CD1c-positive myeloid dendritic cell (primary cell): Measurements from ENCODE around the gene MAP3K20.
"Not testable (repeated sequence)": the region's sequence is repeated elsewhere in the genome, so short reads cannot be mapped to it uniquely, and the experiment has no call there.

Experiments used
- DNase-seq: peaks from one replicate; pipeline ENCODE4 v3.0.0-alpha.2; 2016; ENCODE audit errors: extremely low spot score

MAP3K20 gene

DNA sequence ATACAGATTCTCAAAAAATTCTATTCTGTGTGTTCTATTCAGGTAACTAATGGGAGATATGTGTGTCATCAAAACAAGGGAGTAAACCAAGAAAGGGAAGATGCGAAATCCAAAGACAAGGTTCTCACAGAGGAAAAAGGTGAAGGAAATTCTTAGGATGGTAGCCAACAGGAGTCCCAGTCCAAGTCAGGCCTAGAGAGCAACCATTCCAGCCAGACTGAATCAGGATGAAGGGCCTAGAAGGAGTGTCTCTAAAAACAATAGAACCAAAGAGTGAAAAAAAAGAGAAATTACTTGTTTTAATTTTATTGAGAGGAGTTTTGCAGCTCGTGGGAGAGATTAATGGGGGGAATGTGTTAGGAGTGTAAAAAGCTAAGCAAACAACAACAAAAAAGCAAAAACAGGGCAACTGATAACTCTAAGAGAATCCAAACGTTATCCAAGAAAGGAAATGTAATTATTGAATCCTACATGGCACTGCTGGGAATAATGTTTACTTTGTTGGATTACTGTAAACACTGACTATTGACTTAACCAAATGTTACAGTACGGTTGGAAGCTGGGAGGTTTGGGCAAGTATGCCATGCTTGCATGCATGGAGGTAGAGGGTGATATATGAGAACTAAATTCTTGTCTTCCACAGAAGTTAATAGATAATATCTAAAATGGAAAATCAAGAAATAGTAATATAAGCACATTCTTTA, 12.3 kb downstream of the MAP3K20 start:
- no peak for DNase-seq

DNA sequence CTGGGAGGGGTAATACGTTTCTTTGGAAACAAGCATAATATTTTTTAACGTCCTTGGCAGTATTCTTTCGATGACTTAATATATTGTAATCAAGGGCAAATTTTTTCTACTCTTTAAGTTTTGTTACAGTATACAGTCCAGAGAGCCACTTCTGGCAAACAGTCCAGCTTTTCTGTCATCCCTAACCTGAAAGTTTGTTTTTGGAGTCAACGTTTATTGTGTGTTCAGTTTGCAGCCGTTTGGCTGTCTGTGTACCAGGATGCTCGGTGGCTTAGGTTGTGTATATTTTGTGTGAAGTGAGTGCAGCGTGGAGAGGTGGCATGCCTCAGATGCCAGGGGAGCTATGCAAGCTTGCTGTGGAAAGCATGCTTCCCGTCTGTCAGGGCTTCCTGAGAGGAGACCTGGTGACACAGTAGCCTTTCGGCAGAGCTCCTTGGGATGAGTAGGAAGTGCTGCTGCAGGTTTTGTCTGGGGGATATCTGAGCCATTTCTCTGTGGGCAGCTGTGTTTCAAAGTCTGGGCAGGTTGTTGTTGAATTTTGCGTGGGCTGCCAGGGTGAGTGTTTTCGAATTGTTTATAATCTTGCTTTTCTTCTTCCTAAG, 14.7 kb downstream of the MAP3K20 start:
- no peak for DNase-seq

DNA sequence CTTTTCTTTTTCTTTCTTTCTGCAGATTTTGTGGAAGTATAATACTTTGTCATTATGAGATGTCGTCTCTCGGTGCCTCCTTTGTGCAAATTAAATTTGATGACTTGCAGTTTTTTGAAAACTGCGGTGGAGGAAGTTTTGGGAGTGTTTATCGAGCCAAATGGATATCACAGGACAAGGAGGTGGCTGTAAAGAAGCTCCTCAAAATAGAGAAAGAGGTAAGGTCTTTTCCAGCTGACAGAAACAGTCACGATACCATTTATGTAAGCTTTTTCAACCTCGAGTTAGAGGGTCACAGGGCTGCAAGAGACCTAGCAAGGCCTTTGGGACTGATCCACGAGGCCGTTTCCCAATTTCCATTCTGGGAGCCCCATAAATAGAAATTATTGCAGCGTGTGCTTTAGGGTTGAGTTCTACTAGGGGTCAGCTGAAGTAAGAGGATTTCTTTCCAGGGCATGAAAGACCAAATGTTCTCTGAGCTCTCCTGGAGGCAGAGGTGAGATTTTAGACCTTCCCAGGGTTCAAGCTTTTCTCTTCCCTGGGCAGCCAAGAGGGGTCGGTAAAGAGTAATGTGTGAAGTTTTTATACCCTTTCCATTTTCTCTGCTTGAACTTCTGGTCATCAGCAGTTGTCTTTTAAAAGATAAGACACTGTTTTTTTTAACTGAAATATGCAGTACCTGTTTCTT, 15.5 kb downstream of the MAP3K20 start:
- DNase-seq = no peak

DNA sequence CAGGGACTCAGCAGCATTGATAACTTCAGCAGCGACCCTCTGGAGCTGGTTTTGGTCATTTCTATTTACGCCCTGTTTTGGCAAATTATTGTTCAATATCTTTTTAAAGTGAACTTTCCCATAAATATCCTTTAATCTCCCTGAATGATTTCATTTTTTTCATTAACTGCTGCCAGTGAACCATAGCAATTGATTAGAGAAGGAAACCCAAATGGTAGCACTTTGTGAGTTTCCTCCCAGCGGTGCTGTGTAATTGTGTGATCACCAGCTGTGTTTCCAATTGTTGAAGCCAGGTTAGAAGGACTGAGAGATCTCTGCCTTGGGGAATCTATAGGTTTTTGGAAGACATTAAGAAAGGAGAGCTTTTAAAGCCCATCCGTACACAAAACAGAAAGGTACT, 16.3 kb downstream of the MAP3K20 start:
- no peak for DNase-seq

DNA sequence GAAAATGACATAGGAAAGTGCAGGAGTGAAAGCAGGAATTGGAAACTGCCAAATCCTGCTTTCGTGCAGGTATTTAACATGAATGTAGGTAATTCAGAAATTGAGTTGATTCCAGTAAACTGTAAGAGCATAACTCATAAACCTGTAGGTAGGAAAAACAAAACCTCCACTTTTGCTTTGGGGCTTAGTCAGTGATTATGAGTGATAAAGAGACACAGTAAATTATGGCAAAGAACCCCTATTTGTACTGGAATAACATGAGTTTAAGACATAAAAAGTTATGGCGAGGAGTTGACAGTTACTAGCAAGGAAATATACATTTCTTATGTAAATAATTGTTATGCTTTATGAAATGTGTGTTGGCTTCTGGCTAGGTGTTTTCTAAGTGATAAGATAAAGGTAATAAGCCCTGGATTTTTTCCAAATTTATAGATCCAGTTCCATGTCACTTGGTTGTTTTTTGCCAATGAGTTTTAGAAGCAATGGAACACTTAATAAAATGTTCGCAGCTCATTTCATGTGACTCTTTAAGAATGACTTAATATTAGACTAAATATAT, 17.3 kb downstream of the MAP3K20 start:
- DNase-seq = no peak

DNA sequence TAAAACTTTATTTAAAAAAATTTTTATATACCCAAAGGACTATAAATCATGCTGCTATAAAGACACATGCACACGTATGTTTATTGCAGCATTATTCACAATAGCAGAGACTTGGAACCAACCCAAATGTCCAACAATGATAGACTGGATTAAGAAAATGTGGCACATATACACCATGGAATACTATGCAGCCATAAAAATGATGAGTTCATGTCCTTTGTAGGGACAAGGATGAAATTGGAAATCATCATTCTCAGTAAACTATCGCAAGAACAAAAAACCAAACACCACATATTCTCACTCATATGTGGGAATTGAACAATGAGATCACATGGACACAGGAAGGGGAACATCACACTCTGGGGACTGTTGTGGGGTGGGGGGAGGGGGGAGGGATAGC, 18.0 kb downstream of the MAP3K20 start:
- not testable (repeated sequence) for DNase-seq

DNA sequence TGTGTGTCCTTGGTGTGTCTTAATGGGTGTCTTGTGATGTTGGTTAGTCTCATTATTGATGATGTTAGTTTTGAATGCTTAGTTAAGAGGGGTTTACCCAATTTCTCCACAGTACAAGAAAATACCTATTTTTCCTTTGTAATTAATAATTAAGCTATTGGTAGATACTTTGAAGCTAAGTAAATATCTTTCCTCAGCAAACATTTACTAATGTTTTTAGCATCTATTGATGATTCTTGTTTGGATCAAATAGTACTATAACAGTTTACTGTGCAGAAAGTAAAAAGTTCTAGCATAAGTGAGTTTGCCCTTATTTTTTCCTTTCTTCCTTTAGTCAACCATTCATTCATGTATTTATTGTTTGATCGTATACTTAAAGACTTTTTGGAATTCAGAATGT, 19.1 kb downstream of the MAP3K20 start:
- no peak for DNase-seq

DNA sequence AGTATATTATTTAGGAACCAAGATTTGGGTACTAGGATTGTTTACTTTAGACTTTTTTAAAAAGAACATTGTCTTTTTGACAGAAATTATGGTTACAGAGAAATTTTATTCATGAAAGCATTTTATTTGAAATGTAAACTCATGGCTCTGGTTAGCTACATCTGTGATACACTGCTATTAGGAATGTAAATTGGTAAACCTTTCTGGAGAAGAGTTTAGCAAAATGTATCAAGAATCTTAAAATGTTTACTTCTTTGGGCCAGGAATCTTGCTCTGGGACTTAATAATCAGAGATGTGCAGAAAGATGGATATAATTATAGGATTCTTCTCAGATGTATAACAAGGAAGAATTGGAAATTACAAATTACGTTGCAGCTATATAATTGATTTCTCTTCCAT, 19.7 kb downstream of the MAP3K20 start:
- no peak for DNase-seq

DNA sequence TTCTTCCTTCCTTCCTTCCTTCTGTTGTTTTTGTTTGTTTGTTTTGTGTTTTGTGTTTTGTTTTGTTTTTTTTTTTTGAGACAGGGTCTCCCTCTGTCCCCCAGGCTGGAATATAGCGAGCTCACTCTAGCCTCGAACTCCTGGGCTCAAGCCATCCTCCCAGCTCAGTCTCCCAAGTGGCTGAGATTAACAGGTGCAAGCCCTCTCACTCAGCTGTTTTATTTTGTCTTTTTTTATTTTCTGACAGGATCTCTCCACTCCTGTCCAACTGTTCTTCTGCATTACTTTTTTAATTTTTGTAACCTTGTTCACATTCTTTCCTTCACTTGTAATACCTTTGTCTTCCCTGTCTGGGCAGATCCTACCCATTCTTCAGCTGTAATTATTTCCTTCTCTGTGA, 23.6 kb downstream of the MAP3K20 start:
- no peak for DNase-seq

DNA sequence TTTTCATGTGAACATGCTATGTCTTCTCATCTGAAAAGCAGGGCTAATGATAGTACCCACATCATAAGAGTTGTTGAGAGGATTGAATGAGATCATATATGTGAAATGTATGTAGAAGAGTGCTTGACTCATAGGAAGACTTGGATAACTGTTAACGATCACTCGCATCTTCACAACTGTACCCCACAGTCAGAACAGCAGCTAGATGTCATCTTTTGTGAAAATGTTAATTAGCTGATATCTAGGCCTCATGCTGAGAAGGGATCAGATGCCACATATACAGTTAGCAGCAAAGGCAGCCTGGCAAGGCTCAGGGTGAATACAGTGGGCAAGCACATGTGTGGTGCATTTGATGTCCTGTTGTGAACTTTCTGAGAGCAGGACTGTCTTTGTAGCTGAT, 24.2 kb downstream of the MAP3K20 start:
- DNase-seq = no peak

DNA sequence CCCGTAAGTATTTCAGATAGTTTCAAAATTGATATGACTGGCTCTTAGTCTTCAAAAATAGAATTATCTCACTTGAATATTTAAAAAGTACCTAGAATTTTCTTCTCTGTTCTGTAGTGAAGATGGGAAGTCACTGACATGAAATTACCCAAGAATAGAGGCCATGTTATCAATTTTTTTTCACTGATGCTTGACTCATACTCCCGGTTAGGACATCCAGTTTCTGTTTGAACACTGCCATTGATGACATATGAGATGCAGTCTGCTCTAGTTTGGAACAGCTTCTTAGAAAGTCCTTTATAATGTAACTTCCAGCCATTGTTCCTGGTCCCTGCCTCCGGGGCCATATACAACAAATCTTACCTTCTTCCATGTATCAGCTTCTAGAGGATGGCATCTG, 26.0 kb downstream of the MAP3K20 start:
- peak; percentile 8 for DNase-seq

DNA sequence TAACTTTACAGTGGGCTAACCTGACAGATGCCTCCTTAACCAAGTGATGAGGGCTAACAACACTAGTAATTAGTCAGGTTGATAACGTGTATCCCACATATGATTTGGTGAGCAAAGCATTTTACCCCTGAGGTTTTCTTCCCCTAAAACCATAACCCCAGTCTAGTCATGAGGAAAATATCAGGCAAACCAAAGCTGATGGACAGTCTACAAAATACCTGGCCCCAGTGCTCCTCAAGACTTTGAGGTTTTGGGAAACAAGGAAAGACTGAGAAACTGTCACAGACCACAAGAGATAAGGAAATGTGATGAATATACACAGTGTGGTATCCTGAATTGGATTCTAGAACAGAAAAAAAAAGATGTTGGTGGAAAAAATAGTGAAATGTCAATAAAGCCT, 28.5 kb downstream of the MAP3K20 start:
- no peak for DNase-seq

DNA sequence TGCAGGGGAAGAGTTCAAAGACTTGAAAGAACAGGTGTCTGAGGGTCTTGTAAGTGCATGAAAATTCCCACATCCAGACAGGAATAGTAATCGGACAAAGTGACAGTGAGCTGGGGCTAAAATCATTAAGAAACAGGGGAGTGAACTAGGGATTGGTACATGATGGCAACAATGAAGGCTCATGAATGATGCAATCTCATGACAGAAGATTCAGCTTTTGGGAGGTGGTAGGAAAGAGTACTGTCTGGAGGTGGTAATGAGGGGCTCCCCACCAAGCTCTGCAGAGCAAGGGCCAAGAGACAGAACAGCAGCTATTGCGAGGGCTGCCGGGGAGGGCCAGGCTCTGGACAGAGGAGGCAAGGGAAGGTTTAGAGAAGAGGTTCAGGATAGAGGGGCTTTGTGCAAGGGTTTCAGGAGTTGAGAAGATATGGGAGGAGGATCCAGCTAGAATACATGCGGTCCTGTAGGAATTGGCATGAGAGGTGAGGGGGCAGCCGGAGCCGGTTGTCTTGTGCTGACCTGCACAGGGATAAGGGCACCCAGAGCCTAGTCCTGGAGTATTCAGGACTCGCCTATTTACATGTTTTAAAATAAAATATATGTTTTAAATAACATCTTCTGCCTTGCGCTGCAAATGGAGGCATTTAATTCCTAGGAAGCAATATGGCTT, 31.4 kb downstream of the MAP3K20 start:
- DNase-seq = no peak

DNA sequence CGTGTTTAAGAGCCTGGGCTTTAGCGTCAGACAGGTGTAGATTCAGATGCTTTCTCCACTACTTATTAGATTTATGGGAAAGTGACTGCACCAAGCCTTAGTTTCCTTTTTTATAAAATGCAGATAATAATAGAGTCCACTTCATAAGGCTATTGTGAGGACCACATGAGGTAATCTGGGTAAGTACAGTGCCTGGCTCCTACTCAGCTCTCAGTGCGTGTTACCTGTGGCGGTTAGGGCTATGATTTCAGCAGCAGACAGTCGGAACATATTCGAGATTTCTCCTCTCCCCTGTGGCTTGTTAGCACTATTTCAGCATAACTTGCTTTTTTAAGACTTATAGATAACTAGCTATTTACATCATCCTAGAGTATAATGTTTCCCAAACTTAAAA, 32.0 kb downstream of the MAP3K20 start:
- no peak for DNase-seq

DNA sequence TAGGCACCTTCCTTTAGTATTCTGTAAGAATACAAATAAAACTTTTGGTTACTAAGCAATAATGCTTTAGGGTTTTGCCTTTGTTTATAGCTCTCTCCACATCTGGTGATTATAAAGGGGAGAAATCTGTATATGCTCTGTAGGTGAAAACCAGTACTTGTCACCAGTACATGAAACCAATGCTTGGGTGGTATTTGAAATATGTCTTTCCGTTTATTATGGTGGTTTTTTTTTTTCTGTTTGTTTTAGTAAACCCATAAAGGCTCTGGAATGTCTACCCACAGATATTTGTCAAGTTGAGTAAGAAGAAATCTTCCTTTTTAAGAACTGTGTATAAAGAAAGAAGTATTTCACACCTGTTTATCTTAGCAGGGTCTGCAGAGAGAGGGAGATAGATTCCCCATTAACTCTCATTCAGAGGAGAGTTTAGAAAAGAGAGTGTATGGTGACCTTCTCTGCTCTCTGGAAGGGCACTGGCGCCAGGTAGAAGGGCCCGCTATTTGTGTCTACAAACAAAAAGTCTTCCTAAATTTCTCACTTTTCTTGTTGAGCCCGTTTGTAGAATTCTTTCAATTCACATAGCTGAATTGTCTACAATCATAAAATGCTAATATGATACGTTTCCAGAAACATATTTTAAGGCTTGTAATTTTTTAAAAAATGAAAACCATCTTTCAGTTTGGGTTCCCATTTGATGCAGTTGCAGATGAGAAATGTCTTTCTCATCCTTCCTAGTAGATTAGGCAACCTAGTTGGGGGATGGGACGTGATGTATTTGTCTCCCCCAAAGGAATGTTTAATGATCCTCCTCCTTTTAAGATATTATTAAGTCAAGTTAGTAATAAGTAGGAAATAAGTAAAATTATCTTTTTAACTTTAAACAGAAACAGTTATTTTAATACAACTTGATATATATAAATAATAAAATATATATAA, 33.9 kb downstream of the MAP3K20 start:
- DNase-seq = no peak

DNA sequence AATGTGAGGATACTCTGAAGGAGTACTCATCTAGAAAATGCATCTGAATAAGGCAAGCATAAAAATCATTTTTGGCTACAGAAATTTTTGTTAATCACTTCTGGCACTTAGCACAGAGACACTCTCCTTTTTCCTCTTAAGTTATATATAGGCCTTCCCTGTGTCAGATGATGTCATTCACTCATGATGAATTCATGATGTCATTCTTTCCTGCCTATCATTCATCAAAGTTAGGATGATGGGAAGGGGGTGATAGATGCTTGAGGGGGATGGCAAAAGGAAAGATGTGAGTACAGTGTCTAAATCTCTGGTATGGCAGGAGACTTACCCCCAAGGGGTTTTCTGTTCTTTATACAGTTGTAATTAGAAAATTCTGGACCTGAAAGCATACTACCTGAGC, 42.0 kb downstream of the MAP3K20 start:
- no peak for DNase-seq

DNA sequence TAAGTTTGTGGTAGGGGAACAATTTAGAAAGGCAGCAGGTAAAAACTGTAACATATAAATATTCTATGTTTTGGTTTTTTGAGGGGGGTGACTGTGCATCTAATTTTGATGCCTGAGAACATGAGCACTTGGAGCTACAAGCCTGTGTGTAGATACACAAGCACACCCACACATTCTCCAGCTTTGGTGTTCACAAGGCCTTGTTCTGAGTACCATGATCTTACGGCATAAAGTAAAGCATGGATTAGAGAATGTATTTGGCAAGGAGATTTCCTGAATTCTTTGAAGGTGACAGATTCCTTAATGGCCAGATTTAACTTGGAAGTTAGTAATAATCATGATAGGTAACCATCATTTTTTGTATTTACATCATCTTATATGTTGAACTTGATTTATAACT, 42.7 kb downstream of the MAP3K20 start:
- DNase-seq = no peak

DNA sequence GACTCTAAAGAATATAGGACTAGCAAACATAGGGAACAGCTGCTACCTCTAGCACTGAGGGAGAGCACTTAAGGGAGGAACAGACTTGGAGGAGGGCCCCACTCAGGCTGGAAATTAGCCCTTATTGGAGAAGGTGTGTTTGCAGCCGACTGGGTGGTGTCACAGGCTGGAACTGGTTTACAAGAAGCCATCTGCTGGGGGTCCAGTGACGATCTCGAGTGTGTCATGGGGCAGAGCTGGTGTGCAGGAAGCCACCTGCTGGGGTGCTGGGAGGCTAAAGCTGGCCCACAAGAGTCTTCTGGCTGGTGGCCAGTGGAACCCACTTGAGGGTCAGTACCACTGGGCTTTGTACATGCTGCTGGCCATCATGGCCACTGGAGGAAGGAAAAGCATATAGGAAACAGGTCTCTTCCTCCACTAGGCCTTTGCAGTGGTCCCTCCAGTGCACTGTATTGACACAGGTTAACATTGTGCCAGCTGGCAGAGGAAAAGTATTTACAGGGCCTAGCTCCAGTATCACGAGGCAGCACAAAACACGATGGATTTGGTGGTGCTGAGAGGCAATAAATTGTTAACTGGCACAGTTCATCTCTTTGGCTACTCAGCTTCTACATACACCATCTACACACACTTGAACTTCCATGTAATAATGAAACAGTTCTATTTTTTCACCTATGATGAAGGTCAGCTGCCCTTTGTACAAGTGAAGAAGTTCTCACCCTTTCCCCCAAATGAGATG, 43.6 kb downstream of the MAP3K20 start:
- no peak for DNase-seq

DNA sequence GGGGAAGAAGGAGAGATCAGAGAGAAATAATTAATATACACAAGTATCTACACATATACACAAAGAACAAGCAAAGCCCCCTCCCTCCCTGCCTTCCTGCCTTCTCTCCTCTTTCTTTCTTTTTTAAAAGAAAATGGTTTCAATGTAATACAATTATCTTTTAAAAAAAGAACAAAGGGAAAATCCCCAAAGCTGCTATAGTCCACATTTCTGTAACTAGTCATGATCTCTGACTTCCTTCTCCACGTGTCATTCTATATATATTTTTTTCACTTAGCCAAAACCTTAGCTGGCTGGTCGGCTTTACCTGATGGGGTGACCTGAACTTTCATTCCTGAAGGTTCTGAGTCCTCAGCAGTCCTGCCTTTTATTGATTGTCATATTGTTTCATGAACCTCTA, 44.3 kb downstream of the MAP3K20 start:
- DNase-seq = no peak

DNA sequence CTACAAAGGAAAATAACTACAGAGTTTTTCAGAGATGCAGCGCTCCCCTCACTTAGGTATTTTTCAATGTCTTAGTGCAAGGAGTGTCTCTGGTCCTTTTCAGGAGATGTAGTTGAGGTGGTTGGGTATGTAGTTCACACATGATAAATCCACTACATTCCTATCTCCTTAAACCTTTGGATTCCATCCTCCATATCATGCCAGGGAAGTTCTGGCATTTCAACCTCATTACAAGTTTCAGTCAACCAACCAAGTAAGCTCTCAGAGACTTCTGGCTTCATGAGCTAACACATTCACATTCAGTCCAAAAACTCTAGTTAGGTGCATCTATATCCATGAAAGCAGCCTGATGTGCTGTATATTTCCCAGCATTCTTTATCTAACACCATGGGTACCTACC, 47.3 kb downstream of the MAP3K20 start:
- DNase-seq = no peak

DNA sequence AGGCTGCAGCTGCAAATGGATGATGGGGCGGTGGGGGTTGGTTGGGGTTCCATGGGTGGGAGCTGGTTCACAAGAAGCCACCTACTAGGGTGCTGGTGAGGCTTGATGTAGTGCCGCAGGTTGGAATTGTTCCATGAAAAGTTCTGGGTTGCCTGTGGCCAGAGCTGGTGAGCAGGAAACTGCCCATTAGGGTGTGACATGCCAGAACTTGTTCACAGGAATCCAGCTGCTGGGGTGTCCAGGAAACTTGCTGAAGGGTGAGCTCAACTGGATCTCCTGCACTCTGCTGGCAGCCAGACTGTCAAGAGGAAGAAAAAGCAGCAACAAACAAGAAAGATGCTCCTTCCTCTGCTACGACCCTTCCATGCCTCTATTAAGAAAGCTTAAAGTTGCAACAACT, 48.8 kb downstream of the MAP3K20 start:
- no peak for DNase-seq
